SK-N-MC (cell line): ENCODE results near the gene BDKRB1.

ENCODE experiments used
- EZH2 ChIP-seq: fragments of 200-600 bp; sonication (generic); IDR thresholded peaks from one replicate; pipeline ENCODE4 v1.6.1; 2017; ENCODE audit warnings: antibody characterized with exemption
- FOXP2 ChIP-seq: optimal IDR thresholded peaks from 2 replicates; pipeline ENCODE3; 2011; ENCODE audit warnings: mild to moderate bottlenecking, moderate library complexity; ENCODE audit not compliant: insufficient read depth; ENCODE audit errors: extremely low read length, control extremely low read depth
- POLR2AphosphoS5 ChIP-seq: IDR thresholded peaks from 2 replicates; pipeline ENCODE4 v1.6.1; 2012; ENCODE audit warnings: mild to moderate bottlenecking, low read depth, low read length, borderline replicate concordance

DNA sequence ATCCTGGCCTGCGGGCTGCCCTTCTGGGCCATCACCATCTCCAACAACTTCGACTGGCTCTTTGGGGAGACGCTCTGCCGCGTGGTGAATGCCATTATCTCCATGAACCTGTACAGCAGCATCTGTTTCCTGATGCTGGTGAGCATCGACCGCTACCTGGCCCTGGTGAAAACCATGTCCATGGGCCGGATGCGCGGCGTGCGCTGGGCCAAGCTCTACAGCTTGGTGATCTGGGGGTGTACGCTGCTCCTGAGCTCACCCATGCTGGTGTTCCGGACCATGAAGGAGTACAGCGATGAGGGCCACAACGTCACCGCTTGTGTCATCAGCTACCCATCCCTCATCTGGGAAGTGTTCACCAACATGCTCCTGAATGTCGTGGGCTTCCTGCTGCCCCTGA is 15.4 kb upstream of the BDKRB1 start:
- TF ChIP-seq POLR2AphosphoS5 (no peak), EZH2 (no peak), FOXP2 (no peak)
